HPDE6-E6E7 (cell line): ENCODE results near the gene PDE2A.

Source experiments
- DNase-seq: peaks from one replicate; pipeline ENCODE4 v3.0.0; 2011; ENCODE audit warnings: missing footprints; ENCODE audit errors: extremely low spot score

The PDE2A gene

DNA sequence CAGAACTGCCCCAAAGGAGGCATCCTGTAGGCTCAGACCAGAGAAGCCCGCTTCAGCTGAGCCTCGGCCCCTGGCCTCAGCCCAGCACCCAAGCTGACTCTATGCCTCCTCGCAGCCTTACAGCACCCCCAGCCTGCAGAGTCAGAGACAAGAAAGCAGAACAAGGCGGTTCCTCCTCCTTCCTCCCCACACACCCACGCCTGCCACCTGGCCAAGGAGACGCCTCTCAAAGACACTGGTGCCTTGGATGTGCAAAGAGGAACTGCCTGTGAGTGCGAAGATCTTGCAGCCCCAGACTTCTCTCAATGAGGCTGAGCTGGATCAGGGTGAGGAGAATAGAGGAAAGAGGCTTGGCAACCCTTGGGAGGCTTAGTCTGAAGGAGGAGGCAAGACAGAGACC lies 60.2 kb downstream of the PDE2A start:
- DNase-seq: no peak

DNA sequence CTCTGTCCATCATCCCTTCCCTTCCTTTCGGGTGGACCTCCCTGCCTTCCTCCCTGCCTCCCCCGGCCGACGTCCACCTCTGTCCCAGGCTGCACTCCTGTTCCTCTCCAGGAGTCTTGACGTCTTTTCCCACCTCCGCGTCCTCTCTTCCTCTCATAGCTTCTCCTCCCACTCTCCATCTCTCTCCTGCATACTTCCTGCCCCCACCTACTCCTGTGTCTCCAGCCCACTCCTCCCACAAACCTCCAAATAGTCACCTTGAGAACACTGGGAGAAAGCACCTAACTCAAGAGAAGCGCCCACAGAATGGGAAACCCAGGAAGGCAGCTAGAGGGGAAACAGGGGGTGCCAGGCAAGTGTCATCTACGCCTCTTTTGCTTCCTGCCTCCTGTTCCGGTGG lies 60.8 kb downstream of the PDE2A start:
- DNase-seq: no peak

DNA sequence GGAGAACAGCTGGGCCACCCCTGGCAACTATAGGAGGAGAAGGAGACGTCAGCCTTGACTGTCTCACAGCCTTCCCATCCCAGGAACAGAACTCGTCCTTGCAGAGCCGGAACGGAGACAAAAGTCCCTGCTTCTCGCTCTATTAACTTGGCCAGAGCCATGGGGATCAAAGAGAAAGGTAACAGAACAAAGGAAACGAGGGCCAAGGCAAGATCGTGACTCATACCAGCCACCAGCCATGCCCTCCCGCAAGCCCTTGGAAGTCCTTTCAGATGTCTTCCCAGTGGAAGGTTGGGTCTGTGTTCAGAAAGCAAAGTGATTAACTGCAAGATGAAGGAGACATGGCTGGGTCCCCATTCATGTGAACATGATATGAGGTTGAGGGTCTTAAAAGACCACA lies 64.7 kb downstream of the PDE2A start:
- DNase-seq: no peak

DNA sequence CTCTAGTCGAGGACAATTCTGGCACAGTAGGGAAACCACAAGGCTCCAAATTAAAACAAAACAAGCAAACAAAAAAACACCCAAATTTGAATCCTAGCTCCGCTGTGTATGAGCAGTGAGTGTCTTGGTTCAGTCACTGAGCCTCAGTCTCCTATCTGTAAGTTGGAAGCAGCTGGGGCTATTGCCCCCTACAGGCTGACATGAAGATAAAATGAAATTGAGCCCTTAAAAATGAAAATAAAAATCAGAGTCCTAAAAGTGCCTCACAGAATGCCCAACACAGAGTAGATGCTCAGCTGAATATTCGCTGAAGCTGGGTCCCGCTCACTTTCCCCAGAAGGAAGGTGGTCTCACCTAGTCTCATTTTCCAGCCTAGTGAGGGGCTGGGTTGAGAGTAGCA lies 65.2 kb downstream of the PDE2A start:
- DNase-seq: no peak

DNA sequence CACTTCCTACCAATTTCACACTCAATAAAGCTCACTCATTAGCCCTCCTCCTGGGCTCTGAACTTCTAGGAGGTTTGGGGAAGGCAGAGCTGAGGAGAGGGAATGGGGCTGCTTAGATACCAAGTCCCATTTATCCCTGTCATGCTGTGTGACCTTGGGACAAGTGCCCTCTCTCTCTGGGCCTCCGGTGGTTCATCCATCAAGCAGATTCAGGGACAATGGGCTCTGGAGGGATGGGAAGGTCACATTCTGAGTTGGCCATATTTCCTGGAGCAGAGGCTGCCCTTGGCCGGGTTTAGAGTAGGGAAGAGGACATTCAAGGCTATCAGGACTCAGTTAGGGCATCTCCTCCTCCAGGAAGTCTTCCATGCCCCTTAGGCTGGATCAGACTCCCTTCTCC lies 66.7 kb downstream of the PDE2A start:
- DNase-seq: no peak

DNA sequence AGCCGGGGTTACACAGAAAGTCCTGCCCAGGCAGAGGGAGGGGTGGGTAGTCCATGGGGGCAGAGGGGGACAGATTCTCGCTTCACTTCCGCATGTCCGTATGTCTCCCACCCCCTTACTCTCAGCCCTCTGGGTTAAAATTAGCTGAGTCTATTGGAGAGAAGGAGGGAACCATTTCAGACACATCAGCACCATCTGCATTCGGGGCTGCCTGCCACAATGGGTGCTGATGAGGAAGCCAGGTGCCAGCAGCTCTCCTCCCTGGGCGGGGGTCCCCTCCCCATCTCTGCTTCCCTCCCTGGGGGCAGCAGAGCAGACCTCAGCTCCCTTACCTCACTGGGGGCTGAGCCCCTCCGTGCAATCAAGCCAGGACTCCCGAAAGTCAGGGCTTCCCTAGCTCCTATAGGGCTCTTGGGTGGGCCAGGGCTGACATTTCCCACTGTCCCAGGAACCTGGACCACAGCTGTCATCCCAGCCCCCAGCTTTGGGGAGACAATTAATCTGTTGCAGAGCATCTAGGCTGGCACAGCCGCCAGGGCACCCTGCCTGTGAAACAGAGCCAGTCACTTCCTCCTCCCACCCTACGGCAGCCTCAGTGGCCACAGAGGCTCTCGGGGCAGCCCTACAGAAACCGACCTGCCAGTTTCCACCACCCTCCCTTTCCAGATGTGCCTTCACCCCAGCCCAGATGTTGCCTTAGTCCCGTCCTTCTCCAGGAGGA lies 67.3 kb downstream of the PDE2A start:
- DNase-seq: no peak

DNA sequence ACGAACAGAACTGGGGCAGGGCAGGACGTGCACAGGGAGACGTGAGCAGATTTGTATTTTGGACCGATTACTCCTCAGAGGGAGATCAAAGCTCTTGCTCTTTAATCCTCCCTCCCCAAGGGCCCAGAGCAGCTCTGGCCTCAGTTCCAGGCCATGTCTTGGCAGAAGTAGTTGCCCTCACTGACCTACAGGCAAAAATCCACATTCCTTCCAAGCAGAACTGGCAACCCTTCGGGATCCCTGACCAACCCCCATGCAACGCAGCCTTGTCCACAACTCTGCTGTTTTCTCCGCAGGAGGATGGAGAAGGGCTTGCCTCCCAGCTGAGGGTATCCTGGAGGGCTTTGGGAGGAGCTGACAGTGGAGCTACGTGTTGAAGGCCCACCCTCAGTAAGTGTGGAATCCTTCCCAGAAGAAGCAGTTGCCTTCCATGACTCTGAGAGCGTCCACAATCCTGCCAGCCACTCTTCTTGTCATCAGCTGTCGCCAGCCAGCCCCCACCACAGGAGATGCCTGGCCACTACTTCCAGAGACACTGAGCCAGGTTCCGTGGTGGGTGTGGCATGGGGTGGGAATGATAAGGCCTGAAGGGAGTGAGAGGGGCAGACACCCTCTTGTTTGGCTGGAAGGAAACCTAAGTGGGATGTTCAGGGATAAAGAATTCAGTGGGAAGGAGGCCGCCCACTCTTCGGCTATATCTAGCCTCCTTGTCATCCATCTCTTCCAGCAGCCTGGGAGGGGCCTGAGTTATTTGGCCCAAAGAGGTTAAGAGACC lies 68.1 kb downstream of the PDE2A start:
- no peak for DNase-seq

DNA sequence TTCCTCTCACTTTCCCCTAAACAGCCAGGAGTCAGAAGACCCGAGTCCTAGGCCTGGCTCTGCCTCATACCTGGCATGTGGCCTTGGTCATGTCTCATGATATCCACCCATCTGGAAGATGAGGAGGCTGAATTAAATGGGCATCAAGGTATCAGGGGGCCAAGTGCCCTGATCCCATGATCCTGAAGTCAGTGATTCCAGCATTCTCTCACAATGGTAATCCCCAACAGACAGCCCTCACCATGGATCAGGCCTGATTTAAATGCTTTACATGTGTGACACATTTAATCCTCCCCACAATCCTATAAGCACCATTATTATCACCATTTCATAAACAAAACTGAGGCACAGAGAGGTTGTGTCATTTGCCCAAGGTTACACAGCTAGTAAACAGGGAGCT lies 70.0 kb downstream of the PDE2A start:
- no peak for DNase-seq

DNA sequence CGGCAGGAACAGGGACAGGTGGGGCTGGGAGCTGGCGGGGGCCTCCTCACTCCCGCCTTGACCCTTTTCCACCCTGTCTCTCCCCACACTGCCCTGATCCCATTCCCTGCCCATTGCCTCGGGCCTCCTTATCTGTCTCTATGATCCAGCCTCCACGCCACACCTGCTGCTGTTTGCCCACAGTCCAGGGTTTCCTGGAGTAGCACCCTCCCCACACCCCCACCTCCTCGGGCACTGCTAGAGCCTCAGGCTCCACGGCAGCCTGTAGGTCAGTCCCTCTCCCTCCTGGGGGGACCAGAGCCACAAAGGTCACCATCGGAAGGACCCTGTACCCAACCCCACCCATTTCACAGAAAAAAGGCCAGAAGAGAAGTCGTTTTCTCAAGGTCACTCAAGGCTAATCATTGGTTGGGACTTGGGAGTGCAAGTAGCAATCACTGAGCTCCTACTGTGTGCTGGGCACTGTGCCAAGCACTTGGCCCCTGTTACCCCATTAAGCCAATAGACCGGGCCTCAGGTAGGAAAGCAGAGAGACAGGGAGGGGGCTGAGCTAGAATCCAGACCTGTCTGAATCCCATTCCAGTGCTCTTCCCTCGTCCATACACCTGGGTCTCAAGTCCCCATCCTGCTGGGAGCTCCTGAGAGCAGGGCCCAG lies 71.8 kb downstream of the PDE2A start:
- no peak for DNase-seq

DNA sequence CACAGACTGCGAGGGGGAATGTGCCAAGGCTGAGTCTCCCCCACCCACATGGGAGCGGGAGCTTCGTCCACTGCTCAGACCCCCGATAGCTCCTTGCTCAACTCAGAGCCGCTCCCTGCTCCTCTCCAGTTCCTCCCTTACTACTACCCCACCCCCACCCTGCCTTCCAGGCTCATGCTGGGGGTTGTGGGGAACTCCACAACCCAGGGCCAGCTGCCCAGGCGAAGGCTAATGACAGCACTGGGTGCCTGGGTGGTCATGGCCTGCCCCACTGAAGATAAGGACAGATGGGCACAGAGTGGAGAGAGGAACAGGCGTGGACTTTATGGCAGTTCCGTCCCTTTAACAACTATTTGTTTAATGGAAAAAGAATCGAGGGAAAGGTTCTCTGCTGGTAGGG lies 73.7 kb downstream of the PDE2A start:
- DNase-seq: no peak

DNA sequence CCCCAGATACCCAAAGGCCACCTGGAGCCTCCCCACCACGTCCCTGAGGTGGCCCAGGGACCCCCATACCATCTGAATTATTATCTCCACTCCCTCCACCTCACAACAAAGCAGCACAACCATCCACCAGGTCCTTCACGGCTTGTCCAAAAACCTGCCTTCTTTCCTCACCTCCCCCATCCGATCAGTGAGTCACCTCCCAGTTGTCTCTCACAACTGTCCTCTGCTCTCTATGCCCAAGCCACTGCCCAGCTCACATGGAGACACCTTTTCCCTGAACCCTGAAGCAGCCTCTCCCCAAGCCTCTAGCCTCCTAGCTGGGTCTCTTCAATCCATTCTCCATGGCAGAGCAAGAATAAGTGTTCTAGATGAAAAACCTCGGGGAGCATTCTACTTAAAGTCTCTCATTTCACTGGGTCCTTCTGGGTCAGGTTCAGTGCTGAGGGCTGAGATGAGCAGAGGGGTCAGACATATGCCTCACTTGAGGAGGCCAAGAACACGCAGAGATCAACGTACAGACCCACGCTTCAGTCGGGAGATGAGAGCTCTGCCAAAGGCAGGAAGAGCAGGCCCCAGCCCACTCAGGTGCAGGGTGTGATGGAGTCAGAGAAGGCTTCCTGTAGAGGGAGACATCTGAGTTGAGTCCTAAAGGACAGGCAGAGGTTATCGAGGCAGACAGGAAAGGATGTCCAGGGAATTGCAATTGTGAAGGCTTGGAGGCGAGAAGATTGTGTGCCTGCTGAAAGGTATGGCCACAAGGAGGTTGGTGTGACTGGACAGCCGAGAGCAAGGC lies 74.7 kb downstream of the PDE2A start:
- no peak for DNase-seq

DNA sequence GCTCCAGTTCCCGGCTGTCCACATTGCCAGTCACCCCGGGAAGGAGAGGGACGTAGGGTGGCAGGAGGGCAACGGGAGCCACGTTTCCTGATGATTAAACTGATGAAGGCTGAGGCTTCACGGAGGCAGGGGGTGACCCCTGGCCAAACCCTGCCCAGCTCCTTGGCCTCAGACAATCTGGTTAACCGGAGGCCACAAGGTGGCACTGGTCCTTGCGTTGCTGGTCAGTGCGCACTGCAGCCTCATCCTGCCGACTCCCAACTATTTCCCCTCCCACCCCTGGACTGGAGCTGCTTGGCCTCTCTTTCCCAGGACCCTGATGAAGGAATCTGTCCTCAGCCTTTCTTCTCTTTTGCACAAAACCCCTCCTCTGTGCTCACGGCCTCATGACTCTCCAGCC lies 75.3 kb downstream of the PDE2A start:
- no peak for DNase-seq

DNA sequence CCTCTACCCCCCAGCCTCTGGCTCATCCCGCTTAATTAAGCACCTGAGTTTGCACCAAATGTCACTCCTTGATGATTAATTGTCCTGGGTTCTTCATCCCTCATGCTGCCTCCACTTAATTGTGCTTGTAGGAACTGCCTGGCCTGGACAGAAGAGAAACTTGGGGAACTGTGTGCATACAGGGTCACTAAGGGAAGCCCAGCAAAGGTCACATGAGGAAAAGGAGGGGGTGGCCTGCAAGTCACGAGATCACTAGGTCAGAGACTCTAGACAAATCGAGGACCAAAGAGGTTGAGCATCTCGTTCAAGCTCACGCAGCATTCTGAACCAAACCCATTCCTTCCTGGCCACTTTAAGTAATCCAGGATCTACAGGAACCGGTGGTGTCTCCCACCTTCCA lies 75.8 kb downstream of the PDE2A start:
- DNase-seq: no peak

DNA sequence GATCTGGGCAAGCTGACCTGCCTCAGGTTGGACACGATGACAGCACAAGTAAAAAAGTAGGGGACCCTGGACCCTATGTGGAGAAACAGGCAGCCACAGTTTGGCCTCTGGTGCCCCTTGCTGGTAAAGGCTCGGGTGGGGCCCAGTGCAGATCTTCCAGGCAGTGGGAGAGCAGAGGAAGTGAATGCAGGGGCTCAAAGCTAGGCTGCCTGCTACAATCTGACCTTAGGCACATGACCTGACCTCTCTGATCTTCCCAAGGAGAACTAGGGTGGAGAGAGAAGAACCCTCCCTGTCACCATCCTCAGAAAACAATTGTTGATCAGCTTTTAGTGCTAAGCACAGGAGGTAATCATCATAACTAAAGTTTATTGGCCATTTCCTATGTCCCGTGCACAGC lies 76.5 kb downstream of the PDE2A start:
- no peak for DNase-seq

DNA sequence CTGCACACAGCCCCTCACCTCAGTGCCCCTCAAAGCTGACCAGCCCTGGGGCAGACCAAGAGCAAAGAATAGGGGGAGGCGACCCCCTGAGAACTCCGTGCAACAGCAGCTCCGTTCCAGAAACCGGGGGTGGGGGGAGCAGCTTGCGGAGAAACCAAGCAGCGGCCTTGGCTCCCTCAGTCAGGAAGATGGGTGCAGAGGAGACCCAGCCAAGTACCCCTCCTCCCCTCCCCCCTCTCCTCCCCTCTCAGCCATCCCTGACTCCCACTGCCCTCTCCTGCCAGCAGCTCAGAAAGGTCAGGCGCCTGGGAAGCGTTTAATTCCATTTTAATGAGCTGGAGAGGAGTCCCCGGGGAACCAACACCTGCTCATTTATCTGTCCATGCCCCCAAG lies 78.9 kb downstream of the PDE2A start:
- no peak for DNase-seq

DNA sequence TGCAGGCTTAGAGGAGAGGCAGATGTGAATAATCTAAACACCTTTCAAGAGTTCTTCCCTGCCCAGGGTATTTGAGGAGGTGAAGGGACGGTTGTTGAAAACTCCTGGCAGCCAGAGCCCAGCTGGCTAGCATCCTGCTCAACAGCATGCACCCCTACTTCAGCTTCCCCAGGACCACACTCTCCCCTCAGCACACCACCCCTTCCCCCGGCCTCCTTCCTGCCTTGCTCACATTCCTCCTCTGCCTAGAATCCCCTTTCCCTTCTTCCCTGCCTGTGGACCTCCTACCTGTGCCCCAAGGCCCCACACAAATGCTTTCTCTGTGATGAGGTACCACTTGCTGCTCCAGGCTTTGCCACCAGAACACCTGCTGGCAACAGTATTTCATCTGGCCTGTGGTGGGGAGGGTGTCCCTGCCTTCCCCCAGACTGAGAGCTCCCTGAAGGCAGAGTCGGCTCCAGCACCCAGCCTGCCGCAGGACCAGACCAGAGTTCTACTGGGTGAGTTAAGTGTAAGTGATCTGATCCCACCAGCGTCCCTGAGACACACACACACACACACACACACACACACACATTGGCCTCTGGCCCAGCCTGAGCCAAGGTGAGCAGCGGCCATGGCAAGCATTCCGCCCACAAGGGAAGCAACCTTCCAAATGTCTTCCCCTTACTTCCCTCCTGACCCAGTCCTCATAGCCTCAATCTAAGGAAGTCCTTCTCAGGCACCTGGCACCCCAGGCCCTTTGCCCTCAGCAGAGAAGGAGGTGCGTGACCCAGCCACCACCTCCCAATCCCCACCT lies 79.5 kb downstream of the PDE2A start:
- DNase-seq: no peak

DNA sequence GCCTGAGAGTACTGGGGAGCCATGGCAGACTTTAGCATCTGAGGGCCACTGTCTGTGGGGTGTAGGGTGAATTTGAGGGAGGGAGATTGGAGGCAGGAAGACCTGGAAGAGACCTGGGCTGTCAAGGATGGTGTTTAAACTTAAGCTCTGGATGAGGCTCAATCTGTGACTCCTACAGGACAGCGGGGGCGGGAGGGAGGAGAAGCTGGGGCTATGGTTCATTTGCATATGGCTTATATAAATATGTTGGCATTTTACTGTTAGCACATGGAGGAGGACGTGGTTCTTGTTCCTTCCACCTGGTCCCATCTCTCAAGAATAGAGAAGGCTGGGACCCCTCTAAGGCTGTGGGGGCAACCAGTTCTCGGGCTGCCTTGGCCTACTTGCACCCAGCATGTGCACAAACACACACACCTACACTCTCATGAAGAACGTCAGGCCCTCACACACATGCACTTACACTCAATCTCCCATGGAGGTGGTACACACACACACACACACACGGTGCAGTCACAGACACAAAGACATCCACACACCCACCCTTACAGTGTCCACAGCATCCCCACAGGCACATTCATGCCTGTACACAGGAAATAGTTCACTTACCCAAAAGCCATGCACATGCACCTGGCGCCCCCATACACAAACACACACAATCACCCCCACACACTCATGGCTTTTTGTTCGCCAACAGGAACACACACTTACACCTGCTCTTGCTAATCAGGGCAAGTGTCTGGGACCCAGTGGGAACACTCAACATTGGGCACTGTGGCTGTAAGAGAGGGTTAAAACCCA lies 81.3 kb downstream of the PDE2A start:
- no peak for DNase-seq

DNA sequence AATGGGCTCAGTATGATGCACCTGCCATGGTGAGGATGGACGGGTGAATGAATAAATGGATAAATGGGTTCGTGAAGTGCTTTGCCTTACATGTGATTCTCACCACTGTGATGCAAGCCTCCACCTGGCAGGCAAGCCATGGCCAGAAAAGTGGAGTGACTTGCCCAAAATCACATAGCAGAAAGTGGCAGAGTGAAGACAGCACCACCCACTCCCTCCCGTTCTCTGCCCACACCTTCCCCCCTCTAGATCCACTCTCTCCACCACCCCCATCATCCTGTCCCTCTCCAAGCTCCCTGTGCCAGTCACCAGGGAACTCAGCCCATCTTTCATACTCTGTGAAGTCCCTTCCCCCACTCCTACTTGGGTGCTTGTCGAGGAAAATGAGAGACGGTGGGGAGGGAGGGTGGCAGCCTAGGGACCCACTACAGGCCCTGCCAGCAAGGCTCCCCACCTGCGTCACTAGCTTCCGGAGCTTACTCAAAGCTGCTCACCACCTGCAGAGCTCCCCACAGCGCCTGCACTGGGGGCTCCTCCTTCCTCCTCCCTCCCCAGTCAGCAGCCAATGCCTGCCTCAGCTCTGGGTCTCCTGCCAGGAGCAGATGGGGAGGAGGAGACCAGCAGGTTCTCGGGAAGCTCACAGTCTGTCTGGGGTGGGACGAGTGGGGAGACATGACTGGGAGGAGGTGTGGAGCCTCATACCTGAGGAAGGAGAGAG lies 82.3 kb downstream of the PDE2A start:
- DNase-seq: no peak

DNA sequence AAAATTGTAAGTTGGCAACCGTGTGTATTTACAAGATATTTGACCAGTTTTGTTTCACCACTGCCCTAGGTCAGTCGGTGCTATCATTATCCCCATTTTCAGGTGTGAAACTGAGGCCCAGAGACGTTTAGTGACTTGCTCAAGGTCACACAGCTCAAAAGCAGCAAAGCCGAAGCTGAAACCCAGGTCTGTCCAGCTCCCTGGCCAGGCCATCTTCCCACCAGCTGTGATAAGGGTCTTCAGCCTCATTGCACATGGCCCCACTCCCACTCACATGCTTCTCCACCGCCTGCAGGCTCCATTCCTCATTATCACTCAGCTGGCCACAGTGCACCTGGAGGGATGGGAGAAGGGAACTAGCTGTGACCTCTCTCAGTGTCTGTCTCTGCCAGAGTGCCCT lies 83.2 kb downstream of the PDE2A start:
- no peak for DNase-seq
